Inflammatory macrophage treated with lipopolysaccharide for 4 hours (primary cell): Measurements from ENCODE around the gene DAZAP2.
"Not testable (repeated sequence)": the region's sequence is repeated elsewhere in the genome, so short reads cannot be mapped to it uniquely, and the experiment has no call there.

Experiments used
- DNase-seq: peaks from one replicate; pipeline ENCODE4 v3.0.0-alpha.2; 2020

The DAZAP2 gene

GRCh38 chr12:51217968-51218606, 20.5 kb upstream of the DAZAP2 start, which contains the start of gene POU6F1:
Gene POU6F1 (minus strand): TSS chr12:51218062. CDS start chr12:51206836, 11,226 bp downstream.
- peak; percentile 64 for DNase-seq

- no peak for DNase-seq
These were observed 19.9 kb upstream of the DAZAP2 start for GRCh38 chr12:51218607-51219161.

- DNase-seq = no peak
These were observed 19.3 kb upstream of the DAZAP2 start for GRCh38 chr12:51219322-51219721.

GRCh38 chr12:51219857-51220256, 18.8 kb upstream of the DAZAP2 start:
- DNase-seq = not testable (repeated sequence)

- no peak for DNase-seq
These were observed 16.2 kb upstream of the DAZAP2 start for GRCh38 chr12:51222461-51222860.

GRCh38 chr12:51224625-51225024, 14.0 kb upstream of the DAZAP2 start:
- DNase-seq = no peak

- DNase-seq = no peak
These were observed 13.4 kb upstream of the DAZAP2 start for GRCh38 chr12:51225234-51225633.

- DNase-seq = no peak
These were observed 12.9 kb upstream of the DAZAP2 start for GRCh38 chr12:51225771-51226170.

- DNase-seq = not testable (repeated sequence)
These were observed 11.5 kb upstream of the DAZAP2 start for GRCh38 chr12:51227112-51227511.

GRCh38 chr12:51227962-51228361, 10.7 kb upstream of the DAZAP2 start:
- DNase-seq = no peak

- no peak for DNase-seq
These were observed 9.4 kb upstream of the DAZAP2 start for GRCh38 chr12:51229116-51229809.

- DNase-seq = no peak
These were observed 6.0 kb upstream of the DAZAP2 start for GRCh38 chr12:51232642-51233041.

- DNase-seq = no peak
These were observed 4.1 kb upstream of the DAZAP2 start for GRCh38 chr12:51234530-51234929.

GRCh38 chr12:51238037-51238509, 553 bp upstream of the DAZAP2 start:
- no peak for DNase-seq

- DNase-seq = no peak
These were observed 2.3 kb downstream of the DAZAP2 start for GRCh38 chr12:51240971-51241370.

GRCh38 chr12:51242120-51242519, 3.5 kb downstream of the DAZAP2 start:
- peak; percentile 81 for DNase-seq

GRCh38 chr12:51242876-51243275, 4.2 kb downstream of the DAZAP2 start:
- DNase-seq = peak; percentile 85

- no peak for DNase-seq
These were observed 5.6 kb downstream of the DAZAP2 start for GRCh38 chr12:51244269-51244668.

GRCh38 chr12:51245476-51246253, 7.0 kb downstream of the DAZAP2 start:
- no peak for DNase-seq

GRCh38 chr12:51246254-51246853, 7.7 kb downstream of the DAZAP2 start:
- peak; percentile 90 for DNase-seq

- no peak for DNase-seq
These were observed 9.0 kb downstream of the DAZAP2 start for GRCh38 chr12:51247523-51248206.

GRCh38 chr12:51253276-51253675, 14.7 kb downstream of the DAZAP2 start:
- DNase-seq = no peak
